Transverse colon (tissue), 4 donors: Measurements from ENCODE around the gene SPEF2.

ENCODE experiments used
- EP300 ChIP-seq: sonication (generic); formaldehyde crosslinking; IDR thresholded peaks from one replicate; pipeline ENCODE4 v1.6.1; 2017; ENCODE audit warnings: antibody characterized with exemption, low read depth
- POLR2A ChIP-seq: fragments of 450-650 bp; IDR thresholded peaks from one replicate; pipeline ENCODE4 v1.6.1; 2016; ENCODE audit warnings: antibody characterized with exemption, mild to moderate bottlenecking, moderate library complexity
- POLR2AphosphoS5 ChIP-seq, 3 donors: sonication (generic); formaldehyde crosslinking; IDR thresholded peaks; one replicate each; pipeline ENCODE4 v1.6.1; 2016; ENCODE audit warnings: antibody characterized with exemption in 3 of 3
- TF ChIP-seq, protein P1 (sequence below), 5 experiments: fragments of 200-600 bp in 3 of 5; fragments of 450-650 bp in 2 of 5; sonication (generic) in 3 of 5; IDR thresholded peaks; 1 replicate in 2 of 5; 2 replicates in 3 of 5; pipeline ENCODE4 v1.5.1; 2016 to 2017; ENCODE audit warnings: antibody characterized with exemption in 5 of 5, inconsistent platforms in 3 of 5, mild to moderate bottlenecking in 2 of 5, moderate library complexity in 1 of 5

DNA sequence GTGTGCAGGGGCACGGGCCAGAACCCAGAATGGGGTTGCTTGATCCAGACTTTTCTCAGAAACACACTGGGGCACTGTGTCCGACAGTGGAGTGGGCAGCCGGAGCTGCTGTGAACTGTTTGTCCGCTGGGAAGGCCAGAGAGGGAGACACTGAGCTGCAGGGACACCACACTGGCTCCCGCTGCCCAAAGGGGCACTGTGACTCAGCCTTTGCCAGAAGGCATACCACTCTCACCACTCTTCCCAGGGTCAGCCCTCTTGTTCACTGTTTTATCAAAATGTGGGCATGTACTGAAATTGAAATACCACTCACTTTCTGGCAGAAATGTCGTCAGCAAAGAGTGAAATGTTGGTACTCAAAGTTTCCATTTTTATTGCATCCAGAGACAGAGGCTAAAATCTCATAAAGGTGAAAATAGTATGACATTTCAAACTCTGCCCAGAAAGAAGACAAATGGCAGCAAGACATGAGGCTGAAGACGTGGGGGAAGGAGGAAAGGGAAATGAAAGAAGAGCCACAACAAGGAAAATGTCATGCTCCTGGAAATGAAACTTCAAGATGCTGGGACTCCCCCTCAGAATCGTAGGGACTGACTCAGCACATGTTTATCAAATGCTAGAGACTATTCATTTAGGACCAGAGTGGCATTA lies 234.5 kb downstream of the SPEF2 start:
- TF ChIP-seq EP300: no peak
- TF ChIP-seq, protein P1, sequence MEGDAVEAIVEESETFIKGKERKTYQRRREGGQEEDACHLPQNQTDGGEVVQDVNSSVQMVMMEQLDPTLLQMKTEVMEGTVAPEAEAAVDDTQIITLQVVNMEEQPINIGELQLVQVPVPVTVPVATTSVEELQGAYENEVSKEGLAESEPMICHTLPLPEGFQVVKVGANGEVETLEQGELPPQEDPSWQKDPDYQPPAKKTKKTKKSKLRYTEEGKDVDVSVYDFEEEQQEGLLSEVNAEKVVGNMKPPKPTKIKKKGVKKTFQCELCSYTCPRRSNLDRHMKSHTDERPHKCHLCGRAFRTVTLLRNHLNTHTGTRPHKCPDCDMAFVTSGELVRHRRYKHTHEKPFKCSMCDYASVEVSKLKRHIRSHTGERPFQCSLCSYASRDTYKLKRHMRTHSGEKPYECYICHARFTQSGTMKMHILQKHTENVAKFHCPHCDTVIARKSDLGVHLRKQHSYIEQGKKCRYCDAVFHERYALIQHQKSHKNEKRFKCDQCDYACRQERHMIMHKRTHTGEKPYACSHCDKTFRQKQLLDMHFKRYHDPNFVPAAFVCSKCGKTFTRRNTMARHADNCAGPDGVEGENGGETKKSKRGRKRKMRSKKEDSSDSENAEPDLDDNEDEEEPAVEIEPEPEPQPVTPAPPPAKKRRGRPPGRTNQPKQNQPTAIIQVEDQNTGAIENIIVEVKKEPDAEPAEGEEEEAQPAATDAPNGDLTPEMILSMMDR (IDR thresholded peaks at IDR 0.05): no peak
- TF ChIP-seq POLR2A: no peak
- TF ChIP-seq POLR2AphosphoS5 (IDR thresholded peaks at IDR 0.05): no peak
